ENCODE data around the gene EFCAB6. TPM values are rescaled to one million over a fixed set of nuclear protein-coding genes. Genes with fewer than 3 reads are reported as not detected.

EFCAB6 gene
- total RNA-seq, 2 donors from 2014 or later: 2.2 to 2.5 TPM

- no peak overlapping the region for H3K27ac ChIP-seq
- DNase-seq (ENCODE audit: low spot score): no peak
Measured at GRCh38 chr22:43796567-43796966, 15.5 kb downstream of the EFCAB6 start.

GRCh38 chr22:43795320-43795719 is 16.8 kb downstream of the EFCAB6 start:
- Histone ChIP-seq H3K36me3 (no peaks in the 10 kb centered on the region), H3K9me3 (no peaks in the 10 kb centered on the region), H3K27me3 (replicated peaks; ENCODE audit: insufficient read depth) (no peaks in the 10 kb centered on the region), H3K4me1 (ENCODE audit: control insufficient read depth in 1 of 2, low read depth in 2 of 2) (no peaks in the 10 kb centered on the region), H3K27ac (no peak overlapping the region), H3K4me3 (no peak overlapping the region)
- DNase-seq (ENCODE audit: low spot score): no peak
- TF ChIP-seq, protein P1, sequence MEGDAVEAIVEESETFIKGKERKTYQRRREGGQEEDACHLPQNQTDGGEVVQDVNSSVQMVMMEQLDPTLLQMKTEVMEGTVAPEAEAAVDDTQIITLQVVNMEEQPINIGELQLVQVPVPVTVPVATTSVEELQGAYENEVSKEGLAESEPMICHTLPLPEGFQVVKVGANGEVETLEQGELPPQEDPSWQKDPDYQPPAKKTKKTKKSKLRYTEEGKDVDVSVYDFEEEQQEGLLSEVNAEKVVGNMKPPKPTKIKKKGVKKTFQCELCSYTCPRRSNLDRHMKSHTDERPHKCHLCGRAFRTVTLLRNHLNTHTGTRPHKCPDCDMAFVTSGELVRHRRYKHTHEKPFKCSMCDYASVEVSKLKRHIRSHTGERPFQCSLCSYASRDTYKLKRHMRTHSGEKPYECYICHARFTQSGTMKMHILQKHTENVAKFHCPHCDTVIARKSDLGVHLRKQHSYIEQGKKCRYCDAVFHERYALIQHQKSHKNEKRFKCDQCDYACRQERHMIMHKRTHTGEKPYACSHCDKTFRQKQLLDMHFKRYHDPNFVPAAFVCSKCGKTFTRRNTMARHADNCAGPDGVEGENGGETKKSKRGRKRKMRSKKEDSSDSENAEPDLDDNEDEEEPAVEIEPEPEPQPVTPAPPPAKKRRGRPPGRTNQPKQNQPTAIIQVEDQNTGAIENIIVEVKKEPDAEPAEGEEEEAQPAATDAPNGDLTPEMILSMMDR (IDR thresholded peaks at IDR 0.05): no peak
- ATAC-seq (ENCODE audit: insufficient number of reproducible peaks, low FRiP score, low read depth): no peak

More at GRCh38 chr22:43796567-43796966, 15.5 kb downstream of the EFCAB6 start:
- Histone ChIP-seq H3K36me3 (no peaks in the 10 kb centered on the region), H3K9me3 (peaks cover 7% of the 10 kb centered on the region), H3K4me1 (ENCODE audit: control insufficient read depth in 1 of 2, low read depth in 2 of 2) (no peaks in the 10 kb centered on the region), H3K4me3 (no peak overlapping the region), H3K27me3 (replicated peaks; ENCODE audit: insufficient read depth) (no peaks in the 10 kb centered on the region)
- ATAC-seq (ENCODE audit: insufficient number of reproducible peaks, low FRiP score, low read depth): no peak
- TF ChIP-seq, protein P1 (IDR thresholded peaks at IDR 0.05): no peak

- DNase-seq (ENCODE audit: low spot score) (no peak), ATAC-seq (ENCODE audit: insufficient number of reproducible peaks, low FRiP score, low read depth) (no peak)
- H3K9me3 ChIP-seq: no peaks in the 10 kb centered on the region
- no peaks in the 10 kb centered on the region for H3K27me3 ChIP-seq (replicated peaks; ENCODE audit: insufficient read depth)
- H3K27ac ChIP-seq: no peak overlapping the region
- TF ChIP-seq, protein P1 (IDR thresholded peaks at IDR 0.05): no peak
- H3K36me3 ChIP-seq: no peaks in the 10 kb centered on the region
- peaks cover 0 to 6% of the 10 kb centered on the region in 2 donors for H3K4me1 ChIP-seq (ENCODE audit: control insufficient read depth in 1 of 2, low read depth in 2 of 2)
- H3K4me3 ChIP-seq: no peak overlapping the region
Measured at GRCh38 chr22:43792905-43793304, 19.2 kb downstream of the EFCAB6 start.

DNA sequence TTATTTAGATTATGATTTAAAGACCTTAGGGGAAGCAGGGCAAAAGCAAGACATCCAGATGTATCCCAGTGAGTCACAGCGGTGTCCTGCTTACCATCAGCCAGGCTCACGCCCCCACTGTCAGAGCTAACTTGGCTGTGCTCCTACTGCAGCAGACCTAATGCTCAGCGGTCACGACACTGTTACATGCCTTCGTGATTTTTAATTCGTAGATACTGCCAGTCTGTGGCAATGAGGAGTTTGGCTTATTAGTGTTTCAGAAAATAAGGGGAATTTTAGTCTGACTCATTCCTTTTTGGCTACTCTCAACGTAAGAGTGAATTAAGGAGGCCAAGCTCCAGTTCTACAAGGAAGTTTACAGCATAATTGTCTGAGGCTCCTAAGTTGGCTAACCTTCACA is 22.7 kb downstream of the EFCAB6 start:
- DNase-seq (ENCODE audit: low spot score): no peak
- no peaks in the 10 kb centered on the region for H3K9me3 ChIP-seq
- no peak overlapping the region for H3K4me3 ChIP-seq
- peaks cover 0 to 6% of the 10 kb centered on the region in 2 donors for H3K4me1 ChIP-seq (ENCODE audit: control insufficient read depth in 1 of 2, low read depth in 2 of 2)
- peak; percentile 65 for ATAC-seq (ENCODE audit: insufficient number of reproducible peaks, low FRiP score, low read depth)
- no peaks in the 10 kb centered on the region for H3K36me3 ChIP-seq
- H3K27me3 ChIP-seq (replicated peaks; ENCODE audit: insufficient read depth): no peaks in the 10 kb centered on the region
- no peak overlapping the region for H3K27ac ChIP-seq
- TF ChIP-seq, protein P1 (IDR thresholded peaks at IDR 0.05): no peak

DNA sequence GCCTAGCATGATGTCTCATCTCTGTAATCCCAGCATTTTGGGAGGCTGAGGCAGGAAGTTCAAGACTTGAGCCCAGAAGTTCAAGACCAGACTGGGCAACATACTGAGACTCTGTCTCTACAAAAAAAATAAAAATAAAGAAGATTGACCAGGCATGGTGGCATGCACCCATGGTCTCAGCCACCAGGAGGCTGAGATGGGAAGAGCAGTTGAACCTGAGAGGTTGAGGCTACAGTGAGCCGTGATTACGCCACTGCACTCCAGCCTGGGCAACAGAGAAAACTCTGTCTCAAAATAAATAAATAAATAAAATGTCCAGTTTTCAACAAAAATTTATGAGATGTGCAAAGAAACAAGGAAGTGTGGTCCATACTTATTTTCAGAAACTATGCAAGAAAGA is 28.3 kb downstream of the EFCAB6 start:
- H3K4me3 ChIP-seq: no peak overlapping the region
- ATAC-seq (ENCODE audit: insufficient number of reproducible peaks, low FRiP score, low read depth): no peak
- H3K9me3 ChIP-seq: no peaks in the 10 kb centered on the region
- H3K36me3 ChIP-seq: peaks cover 3% of the 10 kb centered on the region
- H3K27ac ChIP-seq: no peak overlapping the region
- no peaks in the 10 kb centered on the region for H3K4me1 ChIP-seq (ENCODE audit: control insufficient read depth in 1 of 2, low read depth in 2 of 2)
- TF ChIP-seq, protein P1 (IDR thresholded peaks at IDR 0.05): no peak
- H3K27me3 ChIP-seq (replicated peaks; ENCODE audit: insufficient read depth): no peaks in the 10 kb centered on the region
- no peak for DNase-seq (ENCODE audit: low spot score)
